IMR-90 (cell line): ENCODE results near the gene PLEKHJ1. TPM values are rescaled to one million over a fixed set of nuclear protein-coding genes. Genes with fewer than 3 reads are reported as not detected.

Experiments used
- ATAC-seq: fragments of 200-7000 bp; cut with Tn5 transposase; 2 replicates; pipeline ENCODE4 v1.9.1; 2020; ENCODE audit warnings: low read depth, mild to moderate bottlenecking, moderate library complexity
- BruUV-seq: library from RNA; stranded (reverse); fragments of 400-500 nt; replicated peaks from 2 replicates; lab custom pipeline; 2021; lab: Mats Ljungman, UMichigan
- CTCF ChIA-PET: fragments of 300-600 bp; formaldehyde crosslinking; extraction: SDS; loops from one replicate; lab custom pipeline; 2021; ENCODE audit warnings: antibody characterized with exemption; lab: Yijun Ruan, JAX
- POLR2A ChIA-PET: fragments of 300-600 bp; sonication (Branson Sonifier 250); formaldehyde crosslinking; loops from one replicate; lab custom pipeline; 2022; ENCODE audit warnings: antibody characterized with exemption; ENCODE audit not compliant: unreplicated experiment; lab: Charles Lee
- DNase-seq: peaks from one replicate; pipeline ENCODE4 v3.0.0; 2013
- H2AFZ ChIP-seq: replicated peaks from 2 replicates; pipeline ENCODE3; 2013; ENCODE audit warnings: low read length, mild to moderate bottlenecking; ENCODE audit not compliant: poor library complexity
- H2AK5ac ChIP-seq: 2 replicates; pipeline ENCODE4 v1.6.1; 2013; ENCODE audit warnings: low read depth, low read length, inconsistent platforms
- H2AK9ac ChIP-seq: replicated peaks from 2 replicates; pipeline ENCODE3; 2013; ENCODE audit warnings: mild to moderate bottlenecking, low read depth, low read length, moderate library complexity; ENCODE audit not compliant: poor library complexity
- H2BK120ac ChIP-seq: 2 replicates; pipeline ENCODE4 v1.6.1; 2013; ENCODE audit warnings: low read depth, low read length, inconsistent platforms
- H2BK15ac ChIP-seq: 3 replicates; pipeline ENCODE4 v1.6.1; 2013; ENCODE audit warnings: low read depth, low read length, inconsistent platforms
- H2BK20ac ChIP-seq: 2 replicates; pipeline ENCODE4 v1.6.1; 2013; ENCODE audit warnings: low read depth, mild to moderate bottlenecking, inconsistent platforms, low read length, moderate library complexity
- H2BK5ac ChIP-seq: 2 replicates; pipeline ENCODE4 v1.6.1; 2013; ENCODE audit warnings: mild to moderate bottlenecking, low read depth, low read length, inconsistent platforms; ENCODE audit not compliant: poor library complexity, severe bottlenecking
- H3K14ac ChIP-seq: replicated peaks from 2 replicates; pipeline ENCODE4 v1.6.1; 2013; ENCODE audit warnings: low read depth, low read length, inconsistent platforms
- H3K18ac ChIP-seq: 2 replicates; pipeline ENCODE4 v1.6.1; 2013; ENCODE audit warnings: low read depth, low read length, control low read depth
- H3K23ac ChIP-seq: 2 replicates; pipeline ENCODE4 v1.6.1; 2013; ENCODE audit warnings: low read depth, low read length, inconsistent platforms
- H3K27ac ChIP-seq: 2 replicates; pipeline ENCODE4 v1.5.1; 2013; ENCODE audit warnings: mild to moderate bottlenecking, control low read depth, low read length; ENCODE audit not compliant: insufficient read depth
- H3K27me3 ChIP-seq: 2 replicates; pipeline ENCODE4 v1.6.1; 2013; ENCODE audit warnings: low read length; ENCODE audit not compliant: control insufficient read depth, insufficient read depth
- H3K36me3 ChIP-seq: 2 replicates; pipeline ENCODE4 v1.6.1; 2013; ENCODE audit warnings: low read length, mixed read lengths; ENCODE audit not compliant: control insufficient read depth, insufficient read depth
- H3K4ac ChIP-seq: 2 replicates; pipeline ENCODE4 v1.6.1; 2013; ENCODE audit warnings: low read depth, low read length, inconsistent platforms
- H3K4me1 ChIP-seq: 2 replicates; pipeline ENCODE4 v1.6.1; 2013; ENCODE audit warnings: low read length, mixed read lengths; ENCODE audit not compliant: control insufficient read depth, insufficient read depth
- H3K4me2 ChIP-seq: 2 replicates; pipeline ENCODE4 v1.6.1; 2013; ENCODE audit warnings: low read depth, mild to moderate bottlenecking, control low read depth, low read length, moderate library complexity
- H3K4me3 ChIP-seq: 2 replicates; pipeline ENCODE4 v1.5.1; 2013; ENCODE audit warnings: low read depth, mild to moderate bottlenecking, control low read depth, low read length, moderate library complexity; ENCODE audit not compliant: insufficient read depth
- H3K56ac ChIP-seq: 2 replicates; pipeline ENCODE4 v1.6.1; 2013; ENCODE audit warnings: low read length, inconsistent platforms; ENCODE audit not compliant: insufficient read depth; ENCODE audit errors: extremely low read depth
- H3K79me1 ChIP-seq, 2 experiments: 2 replicates each; pipeline ENCODE4 v1.6.1; 2013; ENCODE audit warnings: low read length in 2 of 2, inconsistent platforms in 1 of 2, low read depth in 1 of 2
- H3K9ac ChIP-seq: 2 replicates; pipeline ENCODE4 v1.6.1; 2013; ENCODE audit warnings: low read depth, low read length, control low read depth
- H3K9me1 ChIP-seq: 2 replicates; pipeline ENCODE4 v1.6.1; 2013; ENCODE audit warnings: low read length, inconsistent platforms; ENCODE audit not compliant: insufficient read depth
- H3K9me3 ChIP-seq: 2 replicates; pipeline ENCODE4 v1.6.1; 2013; ENCODE audit warnings: low read length; ENCODE audit not compliant: control insufficient read depth, insufficient read depth
- H4K20me1 ChIP-seq: 2 replicates; pipeline ENCODE4 v1.6.1; 2013; ENCODE audit warnings: low read length, inconsistent platforms; ENCODE audit not compliant: insufficient read depth
- H4K5ac ChIP-seq: 2 replicates; pipeline ENCODE4 v1.6.1; 2013; ENCODE audit warnings: mild to moderate bottlenecking, low read depth, low read length, control low read depth
- H4K8ac ChIP-seq, 2 experiments: 2 replicates each; pipeline ENCODE4 v1.6.1; 2013; ENCODE audit warnings: low read depth in 2 of 2, low read length in 2 of 2, control low read depth in 1 of 2, inconsistent platforms in 1 of 2
- H4K91ac ChIP-seq: 2 replicates; pipeline ENCODE4 v1.6.1; 2013; ENCODE audit warnings: low read depth, low read length, inconsistent platforms; ENCODE audit not compliant: insufficient read depth
- BHLHE40 ChIP-seq: fragments of 150-350 bp; IDR thresholded peaks from 2 replicates; pipeline ENCODE4 v1.6.1; 2016; ENCODE audit warnings: mild to moderate bottlenecking, low read depth, low read length
- CEBPB ChIP-seq: IDR thresholded peaks from 2 replicates; pipeline ENCODE4 v1.6.1; 2012; ENCODE audit warnings: low read depth, low read length, improper control_type of control experiment
- CHD1 ChIP-seq: IDR thresholded peaks from 2 replicates; pipeline ENCODE4 v1.6.1; 2012; ENCODE audit warnings: low read depth, low read length, improper control_type of control experiment
- FOS ChIP-seq: fragments of 150-350 bp; IDR thresholded peaks from 2 replicates; pipeline ENCODE4 v1.6.1; 2016; ENCODE audit warnings: low read depth, low read length
- MAFK ChIP-seq: IDR thresholded peaks from 2 replicates; pipeline ENCODE4 v1.6.1; 2012; ENCODE audit warnings: low read depth, low read length, improper control_type of control experiment
- MAZ ChIP-seq: IDR thresholded peaks from 2 replicates; pipeline ENCODE4 v1.6.1; 2012; ENCODE audit warnings: low read depth, mild to moderate bottlenecking, low read length, improper control_type of control experiment, moderate library complexity, borderline replicate concordance
- MXI1 ChIP-seq: IDR thresholded peaks from 2 replicates; pipeline ENCODE4 v1.6.1; 2012; ENCODE audit warnings: low read depth, mild to moderate bottlenecking, low read length, moderate library complexity, borderline replicate concordance
- NFE2L2 ChIP-seq: fragments of 150-350 bp; IDR thresholded peaks from 2 replicates; pipeline ENCODE4 v1.6.1; 2016; ENCODE audit warnings: low read depth, mild to moderate bottlenecking, low read length
- POLR2A ChIP-seq: IDR thresholded peaks from 2 replicates; pipeline ENCODE4 v1.6.1; 2012; ENCODE audit warnings: mild to moderate bottlenecking, low read depth, low read length
- RAD21 ChIP-seq: IDR thresholded peaks from 2 replicates; pipeline ENCODE4 v1.6.1; 2012; ENCODE audit warnings: low read length, improper control_type of control experiment
- RCOR1 ChIP-seq: IDR thresholded peaks from 2 replicates; pipeline ENCODE4 v1.6.1; 2012; ENCODE audit warnings: mild to moderate bottlenecking, low read length, improper control_type of control experiment; ENCODE audit not compliant: insufficient replicate concordance
- RFX5 ChIP-seq: IDR thresholded peaks from 2 replicates; pipeline ENCODE4 v1.8.0; 2012; ENCODE audit warnings: low read depth, mild to moderate bottlenecking, low read length, moderate library complexity
- SMC3 ChIP-seq: fragments of 150-350 bp; IDR thresholded peaks from 2 replicates; pipeline ENCODE4 v1.6.1; 2016; ENCODE audit warnings: low read depth, mild to moderate bottlenecking, antibody characterized with exemption, low read length, moderate library complexity
- WGBS, 2 experiments: methylation state at CpG; one replicate each; pipeline versions ENCODE4 v1.1.5 to v1.1.7; 2013; ENCODE audit warnings: missing lambda C conversion rate in 2 of 2; ENCODE audit not compliant: insufficient read length in 1 of 2; ENCODE audit errors: extremely low coverage in 2 of 2; 5-methylcytosine and 5-hydroxymethylcytosine counted together
- dilution Hi-C: fragments of 300-500 bp; cut with HindIII; formaldehyde crosslinking; loops from one replicate; pipeline ENCODE4 v1.14.3; 2018; ENCODE audit warnings: low sequenced_read_pairs; ENCODE audit not compliant: unreplicated experiment
- in situ Hi-C: fragments of 300-500 bp; cut with MboI; formaldehyde crosslinking; loops from 3 replicates; pipeline ENCODE4 v1.14.3; 2019; ENCODE audit warnings: low sequenced_read_pairs, inconsistent platforms, mixed read lengths
- intact Hi-C: fragments of 100-400 bp; cut with micrococcal nuclease; formaldehyde crosslinking; loops from 2 replicates; pipeline ENCODE4 v1.10.0; 2022
- polyA plus RNA-seq, 3 experiments: library from polyadenylated mRNA; depleted of rRNA; stranded (reverse); fragments of >200 nt; gene quantifications; 2 replicates each; pipeline ENCODE4 v1.2.3, GENCODE V29; 2012; ENCODE audit warnings: low replicate concordance in 1 of 3
- total RNA-seq: library from RNA; depleted of rRNA; stranded (reverse); fragments of >200 nt; gene quantifications from 2 replicates; pipeline ENCODE4 v1.2.3, GENCODE V29; 2012
- TF ChIP-seq, protein P1 (sequence below): conservative IDR thresholded peaks from 2 replicates; pipeline ENCODE4 v1.5.1; 2012; ENCODE audit warnings: mild to moderate bottlenecking, low read depth, low read length, improper control_type of control experiment
- TF ChIP-seq, protein P2 (sequence below): fragments of 150-350 bp; IDR thresholded peaks from 2 replicates; pipeline ENCODE4 v1.6.1; 2016; ENCODE audit warnings: low read depth, mild to moderate bottlenecking, low read length, moderate library complexity, borderline replicate concordance
- TF ChIP-seq, protein P3 (sequence below): fragments of 150-350 bp; IDR thresholded peaks from 2 replicates; pipeline ENCODE4 v1.6.1; 2017; ENCODE audit warnings: mild to moderate bottlenecking, antibody characterized with exemption, low read length, low read depth

The PLEKHJ1 gene
- total and polyA plus RNA-seq, 2 of the 4 experiments (the other 2 are of a cell fraction) = 31.7 to 62.8 TPM

DNA sequence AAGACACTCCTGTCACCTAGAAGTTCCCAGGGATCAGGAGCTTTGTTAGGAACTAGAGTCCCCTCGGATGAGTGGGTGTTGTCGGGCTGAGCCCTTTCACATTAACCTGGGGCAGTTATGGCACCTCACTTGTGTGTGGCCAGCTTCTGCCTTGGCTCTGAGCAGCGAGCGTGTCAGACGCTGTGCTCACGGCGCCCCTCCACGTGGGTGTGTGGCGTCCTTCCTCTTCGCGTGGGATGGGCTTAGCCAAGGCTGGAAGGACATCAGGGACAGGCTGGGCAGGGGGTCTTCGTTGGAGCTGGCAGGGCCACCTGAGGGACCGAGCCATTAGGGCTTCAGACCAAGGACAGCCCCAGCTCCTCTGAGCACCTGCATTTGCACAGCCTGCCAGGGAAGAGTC is 49.0 kb downstream of the PLEKHJ1 start:
- intact Hi-C loops (no loop called here), in situ Hi-C loops (no loop called here), dilution Hi-C loops (no loop called here)
- Histone ChIP-seq H4K20me1 (peaks cover 71% of the 10 kb centered on the region), H3K79me1 (peaks cover 9 to 88% of the 10 kb centered on the region in 2 experiments), H3K9me3 (no peaks in the 10 kb centered on the region), H2AK5ac (peak overlapping the region; percentile 85; the same call in 1 of the 2 replicates), H3K4me1 (peaks cover 24% of the 10 kb centered on the region), H3K56ac (peak overlapping the region; percentile 8; the same call in 1 of the 2 replicates), H4K91ac (peak overlapping the region; percentile 29; the same call in 1 of the 2 replicates), H3K27ac (peak overlapping the region; percentile 69; the same call in 1 of the 2 replicates), H3K36me3 (peaks cover 51% of the 10 kb centered on the region), H2AFZ (no peak overlapping the region), H2BK15ac (no peak overlapping the region), H4K8ac (peak overlapping the region in 1 of 2 experiments; percentile 78; a peak in 1 of 4 replicates), H2BK120ac (peak overlapping the region; percentile 75), H2BK20ac (peak overlapping the region; percentile 67; the same call in 1 of the 2 replicates), H3K4ac (peak overlapping the region; percentile 68), H3K27me3 (no peaks in the 10 kb centered on the region), H3K9ac (0 out of 2 replicates have a peak overlapping the region, but pooled peaks have one; percentile 29), H2AK9ac (peak overlapping the region; percentile 53), H4K5ac (no peak overlapping the region), H3K23ac (peak overlapping the region; percentile 46), H3K4me2 (no peak overlapping the region), H3K14ac (peak overlapping the region; percentile 87), H3K18ac (no peak overlapping the region), H3K9me1 (peaks cover 28% of the 10 kb centered on the region), H3K4me3 (no peak overlapping the region), H2BK5ac (peak overlapping the region; percentile 56)
- DNase-seq (no peak), ATAC-seq (no peak)
- ChIA-PET CTCF (no interaction called here), POLR2A (no interaction called here)
- no TSS peak for BruUV-seq
- no peak for TF ChIP-seq CHD1
- TF ChIP-seq FOS = no peak
- TF ChIP-seq RFX5 = no peak
- TF ChIP-seq, protein P1, sequence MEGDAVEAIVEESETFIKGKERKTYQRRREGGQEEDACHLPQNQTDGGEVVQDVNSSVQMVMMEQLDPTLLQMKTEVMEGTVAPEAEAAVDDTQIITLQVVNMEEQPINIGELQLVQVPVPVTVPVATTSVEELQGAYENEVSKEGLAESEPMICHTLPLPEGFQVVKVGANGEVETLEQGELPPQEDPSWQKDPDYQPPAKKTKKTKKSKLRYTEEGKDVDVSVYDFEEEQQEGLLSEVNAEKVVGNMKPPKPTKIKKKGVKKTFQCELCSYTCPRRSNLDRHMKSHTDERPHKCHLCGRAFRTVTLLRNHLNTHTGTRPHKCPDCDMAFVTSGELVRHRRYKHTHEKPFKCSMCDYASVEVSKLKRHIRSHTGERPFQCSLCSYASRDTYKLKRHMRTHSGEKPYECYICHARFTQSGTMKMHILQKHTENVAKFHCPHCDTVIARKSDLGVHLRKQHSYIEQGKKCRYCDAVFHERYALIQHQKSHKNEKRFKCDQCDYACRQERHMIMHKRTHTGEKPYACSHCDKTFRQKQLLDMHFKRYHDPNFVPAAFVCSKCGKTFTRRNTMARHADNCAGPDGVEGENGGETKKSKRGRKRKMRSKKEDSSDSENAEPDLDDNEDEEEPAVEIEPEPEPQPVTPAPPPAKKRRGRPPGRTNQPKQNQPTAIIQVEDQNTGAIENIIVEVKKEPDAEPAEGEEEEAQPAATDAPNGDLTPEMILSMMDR = no peak
- TF ChIP-seq, protein P2, sequence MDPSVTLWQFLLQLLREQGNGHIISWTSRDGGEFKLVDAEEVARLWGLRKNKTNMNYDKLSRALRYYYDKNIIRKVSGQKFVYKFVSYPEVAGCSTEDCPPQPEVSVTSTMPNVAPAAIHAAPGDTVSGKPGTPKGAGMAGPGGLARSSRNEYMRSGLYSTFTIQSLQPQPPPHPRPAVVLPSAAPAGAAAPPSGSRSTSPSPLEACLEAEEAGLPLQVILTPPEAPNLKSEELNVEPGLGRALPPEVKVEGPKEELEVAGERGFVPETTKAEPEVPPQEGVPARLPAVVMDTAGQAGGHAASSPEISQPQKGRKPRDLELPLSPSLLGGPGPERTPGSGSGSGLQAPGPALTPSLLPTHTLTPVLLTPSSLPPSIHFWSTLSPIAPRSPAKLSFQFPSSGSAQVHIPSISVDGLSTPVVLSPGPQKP = no peak
- TF ChIP-seq, protein P3, sequence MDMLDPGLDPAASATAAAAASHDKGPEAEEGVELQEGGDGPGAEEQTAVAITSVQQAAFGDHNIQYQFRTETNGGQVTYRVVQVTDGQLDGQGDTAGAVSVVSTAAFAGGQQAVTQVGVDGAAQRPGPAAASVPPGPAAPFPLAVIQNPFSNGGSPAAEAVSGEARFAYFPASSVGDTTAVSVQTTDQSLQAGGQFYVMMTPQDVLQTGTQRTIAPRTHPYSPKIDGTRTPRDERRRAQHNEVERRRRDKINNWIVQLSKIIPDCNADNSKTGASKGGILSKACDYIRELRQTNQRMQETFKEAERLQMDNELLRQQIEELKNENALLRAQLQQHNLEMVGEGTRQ = no peak
- TF ChIP-seq CEBPB = no peak
- TF ChIP-seq NFE2L2 = no peak
- TF ChIP-seq POLR2A = no peak
- no peak for TF ChIP-seq MAFK
- no peak for TF ChIP-seq SMC3
- TF ChIP-seq RCOR1 = no peak
- no peak for TF ChIP-seq MAZ
- TF ChIP-seq MXI1 = no peak
- TF ChIP-seq RAD21 = no peak
- no peak for TF ChIP-seq BHLHE40
- WGBS, 2 experiments = 88% methylated on average over 4 of the region's 13 CpGs; no CpG with 5 or more reads in 1 of the 2 experiments
